K562 (cell line): ENCODE data around the gene CMBL. TPM values are rescaled to one million over a fixed set of nuclear protein-coding genes. Genes with fewer than 3 reads are reported as not detected.

Experiments
- ATAC-seq: fragments of 200-7000 bp; cut with Tn5 transposase; 3 replicates; pipeline ENCODE4 v1.9.1; 2020; ENCODE audit warnings: moderate library complexity
- BruUV-seq: library from RNA; stranded (reverse); fragments of 400-500 nt; replicated peaks from 2 replicates; lab custom pipeline; 2021; lab: Mats Ljungman, UMichigan
- CTCF ChIA-PET: fragments of 300-600 bp; formaldehyde crosslinking; extraction: SDS; loops from one replicate; lab custom pipeline; 2021; ENCODE audit warnings: low intra/inter-chr PET ratio; lab: Yijun Ruan, JAX
- POLR2A ChIA-PET: fragments of 300-600, 350-650 bp; sonication (Branson Sonifier 250); formaldehyde crosslinking; extraction: SDS; loops from one replicate; lab custom pipeline; 2021; ENCODE audit warnings: antibody characterized with exemption, inconsistent platforms; lab: Yijun Ruan, JAX
- DNase-seq, 4 experiments: peaks; one replicate each; pipeline versions ENCODE4 v3.0.0 to v3.0.0-alpha.2; 2011 to 2018; ENCODE audit warnings: low spot score in 3 of 4, mixed read lengths in 3 of 4; ENCODE audit errors: extremely low read depth in 1 of 4
- FAIRE-seq: peaks from 2 replicates; lab custom pipeline; 2011; peaks lifted over from hg19 to GRCh38; lab: Jason Lieb, UNC
- H2AFZ ChIP-seq: 2 replicates; pipeline ENCODE4 v1.6.0; 2011; ENCODE audit warnings: low read depth, low read length, control low read depth, inconsistent platforms
- H3K27ac ChIP-seq: fragments of 200-600 bp; 3 replicates; pipeline ENCODE4 v1.8.0; 2011; ENCODE audit warnings: low read depth, mild to moderate bottlenecking, control low read depth, inconsistent platforms, low read length, moderate library complexity, mixed read lengths; ENCODE audit errors: extremely low read depth
- H3K27me3 ChIP-seq, 2 experiments: fragments of 300-600 bp in 1 of 2; 2 replicates in 1 of 2; 3 replicates in 1 of 2; pipeline versions ENCODE4 v1.6.0 to v1.8.0; 2011; ENCODE audit warnings: inconsistent platforms in 2 of 2, low read length in 2 of 2, mild to moderate bottlenecking in 1 of 2, mixed read lengths in 1 of 2, moderate library complexity in 1 of 2; ENCODE audit not compliant: control insufficient read depth in 2 of 2, insufficient read depth in 2 of 2
- H3K36me3 ChIP-seq: fragments of 300-600 bp; 3 replicates; pipeline ENCODE4 v1.8.0; 2011; ENCODE audit warnings: mild to moderate bottlenecking, low read length, inconsistent platforms; ENCODE audit not compliant: control insufficient read depth, insufficient read depth
- H3K4me1 ChIP-seq, 2 experiments: fragments of 200-600 bp in 1 of 2; replicated peaks in 1 of 2; 2 replicates in 1 of 2; 3 replicates in 1 of 2; pipeline versions ENCODE4 v1.5.1 to v1.8.0; 2011; ENCODE audit warnings: inconsistent platforms in 2 of 2, low read length in 2 of 2, mild to moderate bottlenecking in 1 of 2, mixed read lengths in 1 of 2, moderate library complexity in 1 of 2; ENCODE audit not compliant: control insufficient read depth in 2 of 2, insufficient read depth in 2 of 2
- H3K4me2 ChIP-seq: 2 replicates; pipeline ENCODE4 v1.6.1; 2011; ENCODE audit warnings: low read length, control low read depth, inconsistent platforms, mixed read lengths; ENCODE audit not compliant: insufficient read depth
- H3K4me3 ChIP-seq: fragments of 200-600 bp; sonication (generic), shearing (Covaris generic); 2 replicates; pipeline ENCODE4 v1.5.1; 2016; ENCODE audit warnings: control low read depth, inconsistent platforms
- H3K79me2 ChIP-seq: fragments of 200-600 bp; 3 replicates; pipeline ENCODE4 v1.8.0; 2011; ENCODE audit warnings: low read length, inconsistent platforms; ENCODE audit not compliant: control insufficient read depth, insufficient read depth
- H3K9ac ChIP-seq, 2 experiments: 2 replicates each; pipeline versions ENCODE4 v1.6.0 to v1.6.1; 2011; ENCODE audit warnings: low read depth in 2 of 2, low read length in 2 of 2, control low read depth in 1 of 2, inconsistent platforms in 1 of 2, mild to moderate bottlenecking in 1 of 2, mixed read lengths in 1 of 2; ENCODE audit not compliant: insufficient read depth in 1 of 2
- H3K9me1 ChIP-seq: one replicate; pipeline ENCODE4 v1.6.0; 2011; ENCODE audit warnings: inconsistent platforms, mild to moderate bottlenecking, low read length, moderate library complexity; ENCODE audit not compliant: control insufficient read depth, insufficient read depth
- H3K9me3 ChIP-seq: replicated peaks from 2 replicates; pipeline ENCODE4 v1.5.1; 2011; ENCODE audit warnings: low read depth, low read length, inconsistent platforms; ENCODE audit not compliant: control insufficient read depth, insufficient read depth
- H4K20me1 ChIP-seq: replicated peaks from 2 replicates; pipeline ENCODE4 v1.6.1; 2011; ENCODE audit warnings: low read length, inconsistent platforms, mixed read lengths; ENCODE audit not compliant: control insufficient read depth, insufficient read depth
- BRCA1 ChIP-seq, 2 experiments: fragments of 450-650 bp in 1 of 2; sonication (generic) in 1 of 2; formaldehyde crosslinking in 1 of 2; IDR thresholded peaks; 2 replicates each; pipeline versions ENCODE4 v1.5.0 to v1.6.1; 2017 to 2020; ENCODE audit warnings: mild to moderate bottlenecking in 1 of 2, missing genetic modification reagents in 1 of 2
- NR4A1 ChIP-seq, 2 experiments: fragments of 250-450 bp in 1 of 2; fragments of 450-650 bp in 1 of 2; sonication (Bioruptor Pico) in 1 of 2; IDR thresholded peaks; 2 replicates each; pipeline versions ENCODE4 v1.4.0 to v1.6.1; 2016 to 2020; ENCODE audit warnings: mild to moderate bottlenecking in 2 of 2, missing compliant biosample characterization in 1 of 2, missing genetic modification characterization in 1 of 2, moderate library complexity in 1 of 2
- RBM15 ChIP-seq: fragments of 200-400 bp; formaldehyde crosslinking; IDR thresholded peaks from 2 replicates; pipeline ENCODE4 v1.6.1; 2018; ENCODE audit warnings: mild to moderate bottlenecking, low read length, moderate library complexity; ENCODE audit not compliant: insufficient read depth
- SMARCB1 ChIP-seq: IDR thresholded peaks from 2 replicates; pipeline ENCODE4 v1.6.1; 2011; ENCODE audit warnings: improper control_type of control experiment, low read depth; ENCODE audit not compliant: insufficient read length
- ZC3H4 ChIP-seq: sonication (generic); formaldehyde crosslinking; IDR thresholded peaks from 2 replicates; pipeline ENCODE4 v1.9.0; 2021; ENCODE audit warnings: missing genetic modification reagents, borderline replicate concordance
- ZNF212 ChIP-seq: fragments of 450-650 bp; formaldehyde crosslinking; IDR thresholded peaks from 2 replicates; pipeline ENCODE4 v1.4.0; 2020; ENCODE audit warnings: mild to moderate bottlenecking
- ZNF324 ChIP-seq: fragments of 250-450 bp; sonication (Bioruptor Pico); IDR thresholded peaks from 2 replicates; pipeline ENCODE4 v1.4.0; 2020; ENCODE audit warnings: mild to moderate bottlenecking
- WGBS: fragments of 100-300 bp; shearing (Covaris generic); methylation state at CpG from one replicate; pipeline ENCODE4 v1.1.6; 2016; ENCODE audit warnings: low coverage, mixed read lengths; ENCODE audit not compliant: insufficient coverage; ENCODE audit errors: missing lambda C conversion rate; 5-methylcytosine and 5-hydroxymethylcytosine counted together
- in situ Hi-C: fragments of 300-500 bp; cut with MboI; formaldehyde crosslinking; loops from 4 replicates; pipeline ENCODE4 v1.15.0; 2018; ENCODE audit warnings: inconsistent platforms, mixed read lengths
- intact Hi-C: fragments of 100-400 bp; cut with micrococcal nuclease; formaldehyde crosslinking; loops from 2 replicates; pipeline ENCODE4 v1.14.2; 2022
- polyA plus RNA-seq, 8 experiments: library from polyadenylated mRNA; depleted of rRNA in 4 of 8; stranded (reverse) in 5 of 8; unstranded in 3 of 8; fragments of >200 nt; fragmentation: Nextera tagmentation in 2 of 8; fragmentation: Illumina TruSeq in 1 of 8; extraction: Ambion mirVana in 2 of 8; extraction: Trizol in 1 of 8; gene quantifications; 2 replicates each; pipeline versions ENCODE4 v1.2.1 to v1.2.3, GENCODE V29; 2011 to 2014; ENCODE audit warnings: inconsistent platforms in 1 of 8, missing spikeins in 1 of 8
- total RNA-seq, 7 experiments: library from RNA; depleted of rRNA in 6 of 7; stranded (reverse); fragments of >200 nt in 6 of 7; fragmentation: Illumina TruSeq in 2 of 7; extraction: Trizol in 2 of 7; gene quantifications; 2 replicates each; pipeline versions ENCODE4 v1.2.1 to v1.2.3, GENCODE V29; 2011 to 2021; ENCODE audit warnings: low replicate concordance in 1 of 7
- TF ChIP-seq, protein P1 (sequence below): sonication (generic); formaldehyde crosslinking; IDR thresholded peaks from 2 replicates; pipeline ENCODE4 v1.8.0; 2022; ENCODE audit warnings: mild to moderate bottlenecking, missing genetic modification reagents
- TF ChIP-seq, protein P2 (sequence below), 2 experiments: fragments of 150-350 bp in 1 of 2; IDR thresholded peaks; 2 replicates each; pipeline ENCODE4 v1.6.1; 2012 to 2016; ENCODE audit warnings: low read depth in 2 of 2, low read length in 2 of 2, mild to moderate bottlenecking in 1 of 2, moderate library complexity in 1 of 2
- TF ChIP-seq, protein P3 (sequence below): fragments of 450-650 bp; conservative IDR thresholded peaks from 2 replicates; pipeline ENCODE4 v1.6.1; 2016; ENCODE audit warnings: missing genetic modification characterization, low read depth, mild to moderate bottlenecking, missing compliant biosample characterization, moderate library complexity

Gene CMBL
- total and polyA plus RNA-seq, 9 of the 15 experiments (the other 6 are each of a cell fraction or from before 2014, with no cell fraction given): 22.6 to 192 (median 71.1) TPM

DNA sequence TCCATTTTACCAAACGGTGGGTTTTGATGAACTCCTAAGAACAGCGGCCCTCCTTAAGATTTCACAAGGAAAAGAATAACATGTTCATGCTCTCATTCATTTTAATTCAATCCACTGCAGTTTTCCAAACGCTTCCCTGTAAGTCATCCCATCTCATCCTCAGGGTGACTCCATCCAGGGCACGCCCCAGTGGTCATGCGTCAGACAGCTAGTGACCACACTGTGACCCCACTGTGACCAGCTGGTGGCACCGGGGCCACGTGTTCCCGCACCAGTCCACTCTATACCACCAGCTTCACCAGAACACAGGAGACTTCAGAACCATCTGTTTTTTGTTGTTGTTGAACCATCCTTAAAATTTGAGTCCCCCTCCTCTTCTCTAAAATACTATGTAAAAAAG is 72.4 kb downstream of the CMBL start:
- no peak overlapping the region for H3K9ac ChIP-seq
- H3K79me2 ChIP-seq: no peaks in the 10 kb centered on the region
- intact Hi-C loops (no loop called here), in situ Hi-C loops (no loop called here)
- H3K9me3 ChIP-seq: no peaks in the 10 kb centered on the region
- ATAC-seq (peak; percentile 33; the same call in 1 of the 3 replicates), FAIRE-seq (no peak), DNase-seq (no peak)
- H3K4me1 ChIP-seq: peaks cover 0 to 2% of the 10 kb centered on the region in 2 experiments; a peak in 1 of 5 replicates
- WGBS: 67% methylated on average over 8 of the region's 8 CpGs
- no TSS peak for BruUV-seq
- POLR2A ChIA-PET: interaction anchor here (0.5 to 1.6 kb wide), 3 partner anchors 8 to 135 kb away, joined by 3 to 5 read pairs (median 3); no protein-coding TSS in a partner anchor
- H2AFZ ChIP-seq: no peak overlapping the region
- 0 out of 2 replicates have a peak, but pooled peaks cover 3% of the 10 kb centered on the region for H4K20me1 ChIP-seq
- H3K36me3 ChIP-seq: peaks cover 44% of the 10 kb centered on the region
- no peak overlapping the region for H3K4me2 ChIP-seq
- no peak overlapping the region for H3K27ac ChIP-seq
- CTCF ChIA-PET: no interaction called here
- H3K27me3 ChIP-seq: no peaks in the 10 kb centered on the region
- H3K4me3 ChIP-seq: no peak overlapping the region
- no peak for TF ChIP-seq SMARCB1
- TF ChIP-seq, protein P1, sequence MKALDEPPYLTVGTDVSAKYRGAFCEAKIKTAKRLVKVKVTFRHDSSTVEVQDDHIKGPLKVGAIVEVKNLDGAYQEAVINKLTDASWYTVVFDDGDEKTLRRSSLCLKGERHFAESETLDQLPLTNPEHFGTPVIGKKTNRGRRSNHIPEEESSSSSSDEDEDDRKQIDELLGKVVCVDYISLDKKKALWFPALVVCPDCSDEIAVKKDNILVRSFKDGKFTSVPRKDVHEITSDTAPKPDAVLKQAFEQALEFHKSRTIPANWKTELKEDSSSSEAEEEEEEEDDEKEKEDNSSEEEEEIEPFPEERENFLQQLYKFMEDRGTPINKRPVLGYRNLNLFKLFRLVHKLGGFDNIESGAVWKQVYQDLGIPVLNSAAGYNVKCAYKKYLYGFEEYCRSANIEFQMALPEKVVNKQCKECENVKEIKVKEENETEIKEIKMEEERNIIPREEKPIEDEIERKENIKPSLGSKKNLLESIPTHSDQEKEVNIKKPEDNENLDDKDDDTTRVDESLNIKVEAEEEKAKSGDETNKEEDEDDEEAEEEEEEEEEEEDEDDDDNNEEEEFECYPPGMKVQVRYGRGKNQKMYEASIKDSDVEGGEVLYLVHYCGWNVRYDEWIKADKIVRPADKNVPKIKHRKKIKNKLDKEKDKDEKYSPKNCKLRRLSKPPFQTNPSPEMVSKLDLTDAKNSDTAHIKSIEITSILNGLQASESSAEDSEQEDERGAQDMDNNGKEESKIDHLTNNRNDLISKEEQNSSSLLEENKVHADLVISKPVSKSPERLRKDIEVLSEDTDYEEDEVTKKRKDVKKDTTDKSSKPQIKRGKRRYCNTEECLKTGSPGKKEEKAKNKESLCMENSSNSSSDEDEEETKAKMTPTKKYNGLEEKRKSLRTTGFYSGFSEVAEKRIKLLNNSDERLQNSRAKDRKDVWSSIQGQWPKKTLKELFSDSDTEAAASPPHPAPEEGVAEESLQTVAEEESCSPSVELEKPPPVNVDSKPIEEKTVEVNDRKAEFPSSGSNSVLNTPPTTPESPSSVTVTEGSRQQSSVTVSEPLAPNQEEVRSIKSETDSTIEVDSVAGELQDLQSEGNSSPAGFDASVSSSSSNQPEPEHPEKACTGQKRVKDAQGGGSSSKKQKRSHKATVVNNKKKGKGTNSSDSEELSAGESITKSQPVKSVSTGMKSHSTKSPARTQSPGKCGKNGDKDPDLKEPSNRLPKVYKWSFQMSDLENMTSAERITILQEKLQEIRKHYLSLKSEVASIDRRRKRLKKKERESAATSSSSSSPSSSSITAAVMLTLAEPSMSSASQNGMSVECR (CRISPR knock-in tag): no peak
- TF ChIP-seq, protein P2, sequence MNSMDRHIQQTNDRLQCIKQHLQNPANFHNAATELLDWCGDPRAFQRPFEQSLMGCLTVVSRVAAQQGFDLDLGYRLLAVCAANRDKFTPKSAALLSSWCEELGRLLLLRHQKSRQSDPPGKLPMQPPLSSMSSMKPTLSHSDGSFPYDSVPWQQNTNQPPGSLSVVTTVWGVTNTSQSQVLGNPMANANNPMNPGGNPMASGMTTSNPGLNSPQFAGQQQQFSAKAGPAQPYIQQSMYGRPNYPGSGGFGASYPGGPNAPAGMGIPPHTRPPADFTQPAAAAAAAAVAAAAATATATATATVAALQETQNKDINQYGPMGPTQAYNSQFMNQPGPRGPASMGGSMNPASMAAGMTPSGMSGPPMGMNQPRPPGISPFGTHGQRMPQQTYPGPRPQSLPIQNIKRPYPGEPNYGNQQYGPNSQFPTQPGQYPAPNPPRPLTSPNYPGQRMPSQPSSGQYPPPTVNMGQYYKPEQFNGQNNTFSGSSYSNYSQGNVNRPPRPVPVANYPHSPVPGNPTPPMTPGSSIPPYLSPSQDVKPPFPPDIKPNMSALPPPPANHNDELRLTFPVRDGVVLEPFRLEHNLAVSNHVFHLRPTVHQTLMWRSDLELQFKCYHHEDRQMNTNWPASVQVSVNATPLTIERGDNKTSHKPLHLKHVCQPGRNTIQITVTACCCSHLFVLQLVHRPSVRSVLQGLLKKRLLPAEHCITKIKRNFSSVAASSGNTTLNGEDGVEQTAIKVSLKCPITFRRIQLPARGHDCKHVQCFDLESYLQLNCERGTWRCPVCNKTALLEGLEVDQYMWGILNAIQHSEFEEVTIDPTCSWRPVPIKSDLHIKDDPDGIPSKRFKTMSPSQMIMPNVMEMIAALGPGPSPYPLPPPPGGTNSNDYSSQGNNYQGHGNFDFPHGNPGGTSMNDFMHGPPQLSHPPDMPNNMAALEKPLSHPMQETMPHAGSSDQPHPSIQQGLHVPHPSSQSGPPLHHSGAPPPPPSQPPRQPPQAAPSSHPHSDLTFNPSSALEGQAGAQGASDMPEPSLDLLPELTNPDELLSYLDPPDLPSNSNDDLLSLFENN (IDR thresholded peaks at IDR 0.05; ENCODE audit: low read depth in 2 of 2, low read length in 2 of 2): no peak
- TF ChIP-seq NR4A1 (CRISPR knock-in tag; IDR thresholded peaks at IDR 0.05): no peak
- no peak for TF ChIP-seq NR4A1 (tag; IDR thresholded peaks at IDR 0.05)
- no peak for TF ChIP-seq BRCA1 (IDR thresholded peaks at IDR 0.05)
- no peak for TF ChIP-seq BRCA1 (CRISPR knock-in tag; IDR thresholded peaks at IDR 0.05)
- no peak for TF ChIP-seq ZC3H4 (CRISPR knock-in tag)
- TF ChIP-seq, protein P3, sequence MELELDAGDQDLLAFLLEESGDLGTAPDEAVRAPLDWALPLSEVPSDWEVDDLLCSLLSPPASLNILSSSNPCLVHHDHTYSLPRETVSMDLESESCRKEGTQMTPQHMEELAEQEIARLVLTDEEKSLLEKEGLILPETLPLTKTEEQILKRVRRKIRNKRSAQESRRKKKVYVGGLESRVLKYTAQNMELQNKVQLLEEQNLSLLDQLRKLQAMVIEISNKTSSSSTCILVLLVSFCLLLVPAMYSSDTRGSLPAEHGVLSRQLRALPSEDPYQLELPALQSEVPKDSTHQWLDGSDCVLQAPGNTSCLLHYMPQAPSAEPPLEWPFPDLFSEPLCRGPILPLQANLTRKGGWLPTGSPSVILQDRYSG (tag): no peak
- no peak for TF ChIP-seq ZNF324 (CRISPR knock-in tag)
- TF ChIP-seq ZNF212 (CRISPR knock-in tag): no peak
- no peak for TF ChIP-seq RBM15
- TF ChIP-seq, all 486 proteins: peak for 0
- H3K9me1 ChIP-seq: no peaks in the 10 kb centered on the region
